ENCODE measurements around the gene ABLIM1. TPM values are rescaled to one million over a fixed set of nuclear protein-coding genes. Genes with fewer than 3 reads are reported as not detected.
A peak's percentile ranks its signal among the peaks of the same experiment; 100 is the strongest.

Gene ABLIM1
- total RNA-seq, 2 donors from 2014 or later = 359 to 404 TPM

DNA sequence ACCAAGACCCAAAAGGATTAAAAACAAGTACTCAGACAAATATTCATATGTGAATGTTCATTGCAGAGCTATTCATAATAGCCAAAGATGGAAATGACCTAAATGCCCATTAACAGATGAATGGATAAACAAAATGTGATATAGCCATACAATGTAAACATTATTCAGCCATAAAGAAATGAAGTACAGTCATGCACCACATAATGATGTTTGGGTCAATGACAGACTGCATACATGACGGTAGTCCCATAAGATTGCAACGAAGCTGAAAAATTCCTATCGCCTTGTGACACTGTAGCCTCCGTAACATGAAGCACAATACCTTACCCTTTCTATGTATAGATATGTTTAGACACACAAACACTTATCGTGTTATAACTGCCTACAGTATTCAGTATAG is 97.9 kb downstream of the ABLIM1 start:
- DNase-seq (ENCODE audit: low spot score) = no peak
- H3K27ac ChIP-seq = peak overlapping the region in 1 of 2 donors; percentile 41
- TF ChIP-seq CTCF (IDR thresholded peaks at IDR 0.05) = no peak
- no peak overlapping the region for H3K4me3 ChIP-seq
- no peaks in the 10 kb centered on the region for H3K27me3 ChIP-seq
- peaks cover 0 to 32% of the 10 kb centered on the region in 2 donors for H3K4me1 ChIP-seq
- H3K9me3 ChIP-seq = peaks cover 0 to 3% of the 10 kb centered on the region in 2 donors
- peaks cover 15% of the 10 kb centered on the region for H3K36me3 ChIP-seq

DNA sequence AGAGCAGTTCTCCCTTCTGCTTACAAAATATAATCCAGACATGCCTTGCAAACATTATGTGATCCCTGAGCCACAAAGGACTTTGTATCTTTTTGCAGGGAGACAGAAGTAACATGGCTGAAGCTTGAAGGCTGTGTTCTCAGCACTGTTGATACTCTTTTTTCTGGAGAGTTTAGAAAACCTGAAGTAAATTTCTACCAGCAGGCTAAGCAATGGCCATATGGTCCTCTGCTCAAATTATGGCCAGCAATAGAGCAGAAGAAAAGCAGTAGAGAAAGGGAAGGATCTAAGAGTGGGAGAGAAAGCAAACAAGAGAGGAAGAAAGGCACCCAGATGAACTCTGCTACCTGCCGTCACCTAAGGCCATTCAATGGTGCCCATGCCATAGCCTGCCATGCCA is 98.4 kb downstream of the ABLIM1 start:
- Histone ChIP-seq H3K36me3 (peaks cover 10% of the 10 kb centered on the region), H3K4me3 (no peak overlapping the region), H3K27me3 (no peaks in the 10 kb centered on the region), H3K27ac (peak overlapping the region in 1 of 2 donors; percentile 6), H3K4me1 (peaks cover 0 to 32% of the 10 kb centered on the region in 2 donors), H3K9me3 (peaks cover 0 to 3% of the 10 kb centered on the region in 2 donors)
- no peak for TF ChIP-seq CTCF (IDR thresholded peaks at IDR 0.05)
- DNase-seq (ENCODE audit: low spot score) = no peak

DNA sequence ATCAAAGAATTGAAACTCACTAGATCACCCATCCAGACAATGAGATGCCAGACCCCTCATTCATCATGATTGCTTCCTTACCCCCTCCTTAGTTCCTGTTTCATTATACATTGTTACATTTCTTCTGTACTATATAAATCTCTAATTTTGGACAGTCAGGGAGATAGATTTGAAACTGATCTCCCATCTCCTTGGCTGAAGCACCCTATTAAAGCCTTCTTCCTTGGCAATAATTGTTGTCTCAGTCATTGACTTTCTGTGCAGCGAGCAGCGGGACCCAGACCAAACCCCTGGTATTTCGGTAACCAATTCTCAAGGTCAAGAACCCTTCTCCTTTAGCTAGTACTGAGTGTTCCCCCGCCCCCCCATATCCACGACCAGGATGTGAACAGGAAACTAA is 100.2 kb downstream of the ABLIM1 start:
- DNase-seq (ENCODE audit: low spot score) = no peak
- Histone ChIP-seq H3K4me3 (no peak overlapping the region), H3K36me3 (peaks cover 3% of the 10 kb centered on the region), H3K27ac (no peak overlapping the region), H3K9me3 (peaks cover 0 to 3% of the 10 kb centered on the region in 2 donors), H3K27me3 (no peaks in the 10 kb centered on the region), H3K4me1 (peaks cover 0 to 41% of the 10 kb centered on the region in 2 donors)
- TF ChIP-seq CTCF (IDR thresholded peaks at IDR 0.05) = no peak

- peak overlapping the region; percentile 54 to 71 for H3K27ac ChIP-seq
- TF ChIP-seq CTCF (IDR thresholded peaks at IDR 0.05) = no peak
- peaks cover 0 to 55% of the 10 kb centered on the region in 2 donors for H3K4me1 ChIP-seq
- peaks cover 3% of the 10 kb centered on the region for H3K36me3 ChIP-seq
- H3K9me3 ChIP-seq = peaks cover 0 to 3% of the 10 kb centered on the region in 2 donors
- no peak overlapping the region for H3K4me3 ChIP-seq
- no peaks in the 10 kb centered on the region for H3K27me3 ChIP-seq
- no peak for DNase-seq (ENCODE audit: low spot score)
Measured at GRCh38 chr10:114556236-114557122, 101.6 kb downstream of the ABLIM1 start.

- no peak for TF ChIP-seq CTCF (IDR thresholded peaks at IDR 0.05)
- Histone ChIP-seq H3K4me3 (no peak overlapping the region), H3K36me3 (no peaks in the 10 kb centered on the region), H3K9me3 (peaks cover 0 to 3% of the 10 kb centered on the region in 2 donors), H3K27me3 (no peaks in the 10 kb centered on the region), H3K4me1 (peaks cover 0 to 52% of the 10 kb centered on the region in 2 donors), H3K27ac (peak overlapping the region; percentile 71 to 77)
- DNase-seq (ENCODE audit: low spot score) = no peak
Measured at GRCh38 chr10:114553436-114553835, 104.6 kb downstream of the ABLIM1 start.
